Liver (tissue), 9 donors: ENCODE results near the gene CRYGS. TPM values are rescaled to one million over a fixed set of nuclear protein-coding genes. Genes with fewer than 3 reads are reported as not detected.

Experiments
- DNase-seq: peaks from one replicate; pipeline ENCODE4 v3.0.0-alpha.2; 2017; ENCODE audit warnings: low spot score
- H3K27ac ChIP-seq, 2 donors: one replicate each; pipeline ENCODE4 v1.7.0; 2013; ENCODE audit warnings: inconsistent platforms in 2 of 2, low read length in 2 of 2, control low read depth in 1 of 2, low read depth in 1 of 2, mild to moderate bottlenecking in 1 of 2
- H3K27me3 ChIP-seq, 4 donors: one replicate each; pipeline versions ENCODE4 v1.6.1 to v1.7.0; 2013; ENCODE audit warnings: low read length in 3 of 4, inconsistent platforms in 1 of 4, mild to moderate bottlenecking in 1 of 4, moderate library complexity in 1 of 4; ENCODE audit not compliant: control insufficient read depth in 4 of 4, insufficient read depth in 4 of 4
- H3K36me3 ChIP-seq, 4 donors: one replicate each; pipeline versions ENCODE4 v1.6.1 to v1.7.0; 2013; ENCODE audit warnings: low read length in 3 of 4, mild to moderate bottlenecking in 3 of 4, low read depth in 1 of 4, moderate library complexity in 1 of 4; ENCODE audit not compliant: control insufficient read depth in 4 of 4, insufficient read depth in 3 of 4
- H3K4me1 ChIP-seq, 4 donors: one replicate each; pipeline versions ENCODE4 v1.6.1 to v1.7.0; 2013; ENCODE audit warnings: low read length in 3 of 4, mild to moderate bottlenecking in 3 of 4, moderate library complexity in 1 of 4; ENCODE audit not compliant: control insufficient read depth in 4 of 4, insufficient read depth in 4 of 4
- H3K4me3 ChIP-seq, 3 donors: one replicate each; pipeline versions ENCODE4 v1.6.1 to v1.7.0; 2013; ENCODE audit warnings: low read length in 3 of 3, control low read depth in 1 of 3, low read depth in 1 of 3, mild to moderate bottlenecking in 1 of 3
- H3K9ac ChIP-seq, 2 donors: one replicate each; pipeline ENCODE4 v1.7.0; 2013; ENCODE audit warnings: low read length in 2 of 2, mild to moderate bottlenecking in 2 of 2, moderate library complexity in 2 of 2, control low read depth in 1 of 2, low read depth in 1 of 2
- H3K9me3 ChIP-seq, 4 donors: one replicate each; pipeline versions ENCODE4 v1.6.1 to v1.7.0; 2013; ENCODE audit warnings: low read length in 3 of 4; ENCODE audit not compliant: control insufficient read depth in 4 of 4
- EGR1 ChIP-seq, 2 donors: IDR thresholded peaks; 2 replicates each; pipeline ENCODE4 v1.6.1; 2016 to 2018; ENCODE audit warnings: antibody characterized with exemption in 2 of 2, low read depth in 2 of 2
- GABPA ChIP-seq, 2 donors: IDR thresholded peaks in 1 of 2; conservative IDR thresholded peaks in 1 of 2; 2 replicates each; pipeline ENCODE4 v1.6.1; 2016; ENCODE audit warnings: antibody characterized with exemption in 2 of 2, mild to moderate bottlenecking in 1 of 2, moderate library complexity in 1 of 2
- JUND ChIP-seq, 2 donors: IDR thresholded peaks; 2 replicates each; pipeline ENCODE4 v1.6.1; 2016; ENCODE audit warnings: antibody characterized with exemption in 2 of 2
- NR2F2 ChIP-seq: IDR thresholded peaks from 2 replicates; pipeline ENCODE4 v1.6.1; 2016; ENCODE audit warnings: antibody characterized with exemption
- RAD21 ChIP-seq, 2 donors: IDR thresholded peaks; 2 replicates each; pipeline ENCODE4 v1.6.1; 2016; ENCODE audit warnings: antibody characterized with exemption in 2 of 2, mild to moderate bottlenecking in 2 of 2
- RXRA ChIP-seq, 2 donors: IDR thresholded peaks; 2 replicates each; pipeline ENCODE4 v1.6.1; 2017 to 2018; ENCODE audit warnings: antibody characterized with exemption in 2 of 2, mild to moderate bottlenecking in 1 of 2
- SP1 ChIP-seq: IDR thresholded peaks from 2 replicates; pipeline ENCODE4 v1.6.1; 2018; ENCODE audit warnings: antibody characterized with exemption, mild to moderate bottlenecking
- WGBS: extraction: QIAGEN DNeasy Blood & Tissue Kit; methylation state at CpG from one replicate; pipeline ENCODE4 v1.1.7; 2013; 5-methylcytosine and 5-hydroxymethylcytosine counted together
- polyA plus RNA-seq, 2 donors: library from polyadenylated mRNA; stranded (reverse) in 1 of 2; unstranded in 1 of 2; fragments of 200-250 nt in 1 of 2; fragments of >200 nt in 1 of 2; fragmentation: Nextera tagmentation in 1 of 2; extraction: Ambion mirVana in 1 of 2; gene quantifications; one replicate each; pipeline versions ENCODE4 v1.2.1 to v1.2.3, GENCODE V29; 2013 to 2015
- total RNA-seq, 2 donors: library from RNA; depleted of rRNA; stranded (reverse); fragments of >200 nt; gene quantifications; one replicate each; pipeline ENCODE4 v1.2.3, GENCODE V29; 2014
- TF ChIP-seq, protein P1 (sequence below): fragments of 150-350 bp; IDR thresholded peaks from 2 replicates; pipeline ENCODE4 v1.5.1; 2017; ENCODE audit warnings: improper control_type of control experiment, low read depth, low read length; ENCODE audit not compliant: missing input control
- TF ChIP-seq, protein P2 (sequence below): IDR thresholded peaks from 2 replicates; pipeline ENCODE4 v1.6.1; 2016; ENCODE audit warnings: antibody characterized with exemption
- TF ChIP-seq, protein P3 (sequence below): IDR thresholded peaks from 2 replicates; pipeline ENCODE4 v1.6.1; 2016; ENCODE audit warnings: antibody characterized with exemption
- donor health status: healthy.
- donor health status: healthy.
- donor health status: healthy.
- donor health status: healthy.
- donor health status: healthy.

CRYGS gene
- total and polyA plus RNA-seq, 4 donors = 0.53 to 3.6 (median 1.2) TPM

DNA sequence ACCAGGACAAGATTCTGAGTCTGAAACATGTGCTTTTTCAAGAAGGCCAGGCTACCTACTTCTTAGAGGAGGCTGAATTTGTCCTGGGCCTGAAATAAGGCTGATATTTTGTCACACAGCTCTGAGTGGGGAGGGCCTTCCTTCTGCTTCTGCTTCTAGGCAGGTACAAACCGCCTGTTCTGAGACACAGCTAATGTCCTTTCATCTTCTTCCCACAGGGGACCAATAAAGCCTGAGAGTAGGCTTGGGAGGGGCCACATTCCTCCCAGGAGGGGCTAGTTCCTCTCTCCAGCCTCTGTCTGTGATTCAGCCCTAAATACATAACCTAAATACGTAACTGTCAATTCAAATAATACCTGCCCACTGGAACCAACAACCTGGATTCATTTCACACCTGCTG is 34.8 kb downstream of the CRYGS start:
- no peak overlapping the region for H3K27ac ChIP-seq
- no peaks in the 10 kb centered on the region for H3K36me3 ChIP-seq
- TF ChIP-seq, protein P1, sequence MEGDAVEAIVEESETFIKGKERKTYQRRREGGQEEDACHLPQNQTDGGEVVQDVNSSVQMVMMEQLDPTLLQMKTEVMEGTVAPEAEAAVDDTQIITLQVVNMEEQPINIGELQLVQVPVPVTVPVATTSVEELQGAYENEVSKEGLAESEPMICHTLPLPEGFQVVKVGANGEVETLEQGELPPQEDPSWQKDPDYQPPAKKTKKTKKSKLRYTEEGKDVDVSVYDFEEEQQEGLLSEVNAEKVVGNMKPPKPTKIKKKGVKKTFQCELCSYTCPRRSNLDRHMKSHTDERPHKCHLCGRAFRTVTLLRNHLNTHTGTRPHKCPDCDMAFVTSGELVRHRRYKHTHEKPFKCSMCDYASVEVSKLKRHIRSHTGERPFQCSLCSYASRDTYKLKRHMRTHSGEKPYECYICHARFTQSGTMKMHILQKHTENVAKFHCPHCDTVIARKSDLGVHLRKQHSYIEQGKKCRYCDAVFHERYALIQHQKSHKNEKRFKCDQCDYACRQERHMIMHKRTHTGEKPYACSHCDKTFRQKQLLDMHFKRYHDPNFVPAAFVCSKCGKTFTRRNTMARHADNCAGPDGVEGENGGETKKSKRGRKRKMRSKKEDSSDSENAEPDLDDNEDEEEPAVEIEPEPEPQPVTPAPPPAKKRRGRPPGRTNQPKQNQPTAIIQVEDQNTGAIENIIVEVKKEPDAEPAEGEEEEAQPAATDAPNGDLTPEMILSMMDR = no peak
- no peak overlapping the region for H3K9ac ChIP-seq
- H3K27me3 ChIP-seq = peaks cover 0 to 4% (median 0%) of the 10 kb centered on the region in 4 donors
- WGBS = 84% methylated on average over 2 of the region's 2 CpGs
- no peaks in the 10 kb centered on the region for H3K4me1 ChIP-seq
- H3K9me3 ChIP-seq = no peaks in the 10 kb centered on the region
- no peak overlapping the region for H3K4me3 ChIP-seq
- no peak for DNase-seq

DNA sequence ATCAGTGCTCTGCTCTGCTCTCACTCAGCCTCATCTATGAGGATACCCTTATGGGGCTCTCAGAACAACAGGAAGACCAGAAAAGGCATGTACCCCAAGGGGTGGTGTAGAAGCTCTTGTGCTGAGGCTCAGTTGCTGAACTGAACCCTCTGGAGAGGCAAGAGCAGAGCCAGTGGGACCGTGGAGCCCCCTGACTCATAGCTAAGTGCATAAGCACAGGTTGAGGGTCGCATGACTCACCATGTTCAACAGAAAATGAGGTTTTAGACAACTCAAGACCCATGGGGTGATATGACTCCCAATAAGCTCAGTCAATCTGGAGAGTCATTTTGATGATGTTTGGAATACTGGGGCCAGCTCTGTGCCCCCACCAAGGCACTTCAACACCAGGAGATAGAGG is 37.3 kb downstream of the CRYGS start:
- Histone ChIP-seq H3K4me3 (no peak overlapping the region), H3K4me1 (no peaks in the 10 kb centered on the region), H3K36me3 (no peaks in the 10 kb centered on the region), H3K27ac (no peak overlapping the region), H3K9ac (no peak overlapping the region), H3K27me3 (no peaks in the 10 kb centered on the region), H3K9me3 (no peaks in the 10 kb centered on the region)
- no peak for DNase-seq
- WGBS = 78% methylated on average over 2 of the region's 2 CpGs
- TF ChIP-seq, protein P2, sequence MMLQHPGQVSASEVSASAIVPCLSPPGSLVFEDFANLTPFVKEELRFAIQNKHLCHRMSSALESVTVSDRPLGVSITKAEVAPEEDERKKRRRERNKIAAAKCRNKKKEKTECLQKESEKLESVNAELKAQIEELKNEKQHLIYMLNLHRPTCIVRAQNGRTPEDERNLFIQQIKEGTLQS = no peak
- no peak for TF ChIP-seq RAD21 (IDR thresholded peaks at IDR 0.05)

DNA sequence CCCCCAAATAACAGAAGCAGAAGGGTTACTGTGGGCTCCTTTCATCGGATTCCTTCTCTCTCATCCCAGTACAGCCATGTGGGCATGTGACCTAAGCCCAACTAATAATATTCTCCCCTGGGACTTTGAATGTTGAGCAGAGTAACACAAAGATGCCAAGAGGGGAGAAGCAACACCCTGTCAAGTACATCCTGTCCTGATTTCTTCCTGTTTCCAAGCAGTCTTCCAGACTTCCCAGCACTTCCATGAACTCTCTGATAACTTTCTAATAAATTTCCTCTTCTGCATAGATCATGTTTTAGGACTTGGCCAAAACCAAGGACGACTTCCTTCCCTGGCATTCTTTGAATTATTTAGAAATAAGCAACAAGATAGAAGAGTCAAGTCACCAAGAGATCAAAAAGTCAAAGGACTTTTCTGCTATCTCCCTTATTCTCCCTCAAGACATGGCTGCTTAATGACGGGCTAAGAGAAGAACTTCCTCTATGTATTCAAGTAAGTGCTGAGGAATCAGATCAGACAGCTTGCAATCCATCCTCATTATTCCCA is 37.9 kb downstream of the CRYGS start:
- TF ChIP-seq EGR1 (IDR thresholded peaks at IDR 0.05; ENCODE audit: low read depth in 2 of 2) = peak in 1 of 2 donors; percentile 26
- TF ChIP-seq JUND (IDR thresholded peaks at IDR 0.05) = no peak
- TF ChIP-seq, protein P2 = no peak
- TF ChIP-seq RXRA (IDR thresholded peaks at IDR 0.05) = peak; percentile 29 to 65
- peak; percentile 99 for TF ChIP-seq NR2F2
- no peak for TF ChIP-seq GABPA (IDR thresholded peaks at IDR 0.05 in 1 of 2, conservative IDR thresholded peaks at IDR 0.05 in 1 of 2)
- TF ChIP-seq, protein P3, sequence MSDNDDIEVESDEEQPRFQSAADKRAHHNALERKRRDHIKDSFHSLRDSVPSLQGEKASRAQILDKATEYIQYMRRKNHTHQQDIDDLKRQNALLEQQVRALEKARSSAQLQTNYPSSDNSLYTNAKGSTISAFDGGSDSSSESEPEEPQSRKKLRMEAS = peak; percentile 44
- peak; percentile 67 for TF ChIP-seq SP1
- TF ChIP-seq RAD21 (IDR thresholded peaks at IDR 0.05) = peak; percentile 20 to 46
- Histone ChIP-seq H3K4me3 (no peak overlapping the region), H3K27me3 (no peaks in the 10 kb centered on the region), H3K27ac (no peak overlapping the region), H3K4me1 (no peaks in the 10 kb centered on the region), H3K36me3 (no peaks in the 10 kb centered on the region), H3K9me3 (no peaks in the 10 kb centered on the region), H3K9ac (no peak overlapping the region)
- no peak for DNase-seq
- WGBS = 61% methylated on average over 3 of the region's 3 CpGs
